Measurements from ENCODE around the gene GPR25.

- TF ChIP-seq CREB1 (CRISPR knock-in tag; IDR thresholded peaks at IDR 0.05), result no peak
- no peak for TF ChIP-seq CTCF (IDR thresholded peaks at IDR 0.05)
- no peak for TF ChIP-seq NFYB (CRISPR knock-in tag; conservative IDR thresholded peaks at IDR 0.05; ENCODE audit: low read depth)
- TF ChIP-seq NR2C2 (CRISPR knock-in tag; IDR thresholded peaks at IDR 0.05), result no peak
- TF ChIP-seq E2F4 (CRISPR knock-in tag; IDR thresholded peaks at IDR 0.05; ENCODE audit: borderline replicate concordance, low read depth), result no peak
- TF ChIP-seq PREB (CRISPR knock-in tag; IDR thresholded peaks at IDR 0.05; ENCODE audit: borderline replicate concordance), result no peak
- TF ChIP-seq ESRRA (CRISPR knock-in tag; IDR thresholded peaks at IDR 0.05; ENCODE audit: borderline replicate concordance), result no peak
- TF ChIP-seq NR3C1 (CRISPR knock-in tag; conservative IDR thresholded peaks at IDR 0.05; ENCODE audit: low read depth), result no peak
- no peak for TF ChIP-seq MYBL2 (CRISPR knock-in tag; IDR thresholded peaks at IDR 0.05)
- TF ChIP-seq ATF3 (CRISPR knock-in tag; conservative IDR thresholded peaks at IDR 0.05), result no peak
- TF ChIP-seq SP1 (CRISPR knock-in tag; conservative IDR thresholded peaks at IDR 0.05), result no peak
- no peak for TF ChIP-seq ZBTB43 (CRISPR knock-in tag; IDR thresholded peaks at IDR 0.05)
- no peak for TF ChIP-seq ELF4 (CRISPR knock-in tag; IDR thresholded peaks at IDR 0.05; ENCODE audit: low read depth)
- TF ChIP-seq FOXJ3 (CRISPR knock-in tag; IDR thresholded peaks at IDR 0.05; ENCODE audit: borderline replicate concordance), result no peak
Measured at GRCh38 chr1:200856716-200857357, 15.9 kb upstream of the GPR25 start.

All from WTC11 (cell line).